Hematopoietic multipotent progenitor cell treated with erythropoietin and hydrocortisone succinate and interleukin-3 and kit ligand, for 6 days (in vitro differentiated cells): ENCODE results near the gene RPS3.

Experiments used
- DNase-seq: peaks from one replicate; pipeline ENCODE4 v3.0.0-alpha.2; 2015

The RPS3 gene

DNA sequence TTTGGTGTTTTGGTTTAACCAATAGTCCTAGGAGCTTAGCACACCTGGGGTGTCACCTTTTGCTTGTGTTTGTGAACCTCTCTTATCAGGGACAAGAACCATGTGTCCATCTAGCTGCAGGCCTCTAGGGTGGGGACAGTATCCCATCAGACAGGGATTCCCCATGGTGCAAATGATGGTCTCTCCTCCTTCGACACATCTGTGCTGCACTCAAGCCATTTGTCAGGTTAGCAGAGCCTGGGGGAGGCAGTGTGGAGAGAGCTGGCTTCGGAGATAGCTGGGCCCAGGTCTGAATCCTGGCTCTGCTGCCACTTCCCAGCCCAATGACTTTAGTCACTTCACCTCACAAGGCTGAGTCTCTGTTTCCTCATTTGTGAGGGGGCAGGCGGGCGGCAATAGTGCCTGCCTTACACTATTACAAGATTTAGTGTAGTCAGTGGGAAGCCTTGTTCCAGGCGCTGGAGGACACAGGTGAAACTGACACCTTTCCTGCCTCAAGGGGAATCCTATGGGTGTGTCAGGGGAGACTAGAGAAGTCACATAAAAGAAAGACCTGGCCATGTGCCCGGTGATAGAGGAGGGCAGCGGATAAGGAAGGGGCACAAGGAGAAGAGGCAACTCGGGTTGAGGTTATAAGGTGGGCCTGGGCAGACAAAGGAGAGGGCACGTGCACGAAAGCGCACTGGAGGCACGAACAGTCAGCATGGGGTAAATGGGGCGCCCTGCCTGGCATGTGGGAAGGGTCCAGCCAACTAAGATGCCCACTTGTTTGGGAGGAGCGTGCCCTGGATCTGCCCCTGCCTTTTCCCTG lies 21.1 kb downstream of the RPS3 start:
- peak; percentile 34 for DNase-seq

DNA sequence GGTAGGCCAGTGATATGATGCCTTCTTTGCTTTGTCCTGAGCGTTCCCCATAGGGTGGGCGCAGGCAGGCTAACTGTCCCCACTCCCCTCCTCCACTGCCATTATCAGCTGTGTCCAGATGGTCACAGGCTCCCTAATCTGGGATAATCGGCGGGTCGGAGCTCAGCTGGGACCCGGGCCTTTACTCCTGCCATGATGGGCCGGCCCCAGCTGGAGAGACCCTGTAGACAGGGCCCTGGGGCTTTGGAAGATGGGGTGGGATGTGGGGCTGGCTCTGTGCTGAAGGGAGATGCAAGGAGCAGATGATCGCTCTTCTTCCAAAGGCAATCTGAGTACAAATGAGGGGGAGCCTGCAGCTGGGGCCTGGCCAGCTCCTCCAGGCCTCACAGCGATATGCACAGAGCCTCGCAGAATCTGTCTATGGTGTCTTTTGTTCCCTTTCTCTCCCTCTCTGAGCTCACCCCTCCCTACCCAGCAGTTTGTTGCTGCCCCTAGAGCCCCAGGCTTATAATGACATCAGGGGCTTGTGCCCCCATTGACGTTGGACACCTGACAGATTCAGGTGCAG lies 21.8 kb downstream of the RPS3 start:
- no peak for DNase-seq

DNA sequence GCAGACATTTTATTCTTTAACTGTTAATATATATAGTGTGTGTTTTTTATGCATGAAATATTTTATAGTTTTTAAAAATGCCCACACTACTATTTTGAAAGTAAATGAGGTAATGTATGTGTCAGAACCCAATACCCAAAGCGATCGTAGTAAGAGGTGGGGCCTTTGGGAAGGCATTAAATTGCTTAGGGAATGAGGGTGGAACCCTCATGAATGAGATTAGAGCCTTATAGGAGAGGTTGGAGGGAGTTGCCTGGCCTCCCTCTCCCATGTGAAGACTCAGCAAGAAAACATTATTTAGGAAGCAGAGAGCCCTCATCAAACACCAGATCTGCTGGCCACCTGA lies 22.6 kb downstream of the RPS3 start:
- no peak for DNase-seq

DNA sequence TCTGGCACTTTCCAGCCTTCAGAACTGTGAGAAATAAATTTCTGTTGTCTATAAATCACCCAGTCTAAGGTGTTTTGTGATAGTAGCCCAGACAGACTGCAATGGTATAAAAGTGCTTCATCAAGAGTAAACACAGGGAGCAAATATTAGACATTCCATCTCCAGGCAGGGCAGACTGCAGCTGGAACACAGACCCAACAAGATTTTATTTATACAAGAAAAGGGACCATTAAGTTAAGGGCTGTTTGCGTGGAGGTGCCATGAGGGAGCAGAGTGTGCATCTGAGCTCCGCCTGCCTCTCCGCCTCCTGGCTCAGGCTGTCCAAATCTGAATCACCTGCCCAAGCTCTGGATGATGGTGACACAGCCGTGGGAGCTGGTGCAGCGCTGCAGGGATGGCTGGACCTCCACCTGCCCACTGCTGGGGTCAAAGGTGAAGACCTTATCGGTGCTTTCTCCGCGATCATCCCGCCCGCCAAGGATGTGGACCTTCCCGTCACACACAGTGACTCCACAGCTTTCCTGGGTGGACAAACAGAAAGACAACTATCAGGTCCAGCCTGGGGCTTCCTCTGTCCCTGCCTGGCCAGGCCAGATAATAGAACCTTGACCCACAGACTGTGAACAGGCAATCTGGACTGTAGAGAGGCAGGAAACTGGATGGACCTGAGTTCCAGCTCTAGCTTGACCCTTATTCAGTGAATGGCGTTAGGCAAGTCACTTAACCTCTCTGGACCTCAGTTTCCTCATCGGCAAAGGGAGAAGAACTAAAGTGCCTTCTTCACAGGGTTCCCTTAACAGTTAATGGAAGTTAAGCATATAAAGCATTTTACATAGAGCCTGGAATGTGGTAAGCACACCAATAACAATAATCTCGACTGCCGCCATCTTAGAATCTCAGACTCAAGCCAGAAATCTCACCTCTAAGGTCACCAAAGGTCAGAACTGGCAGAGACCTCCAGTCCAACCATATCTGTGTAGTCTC lies 23.2 kb downstream of the RPS3 start:
- no peak for DNase-seq

DNA sequence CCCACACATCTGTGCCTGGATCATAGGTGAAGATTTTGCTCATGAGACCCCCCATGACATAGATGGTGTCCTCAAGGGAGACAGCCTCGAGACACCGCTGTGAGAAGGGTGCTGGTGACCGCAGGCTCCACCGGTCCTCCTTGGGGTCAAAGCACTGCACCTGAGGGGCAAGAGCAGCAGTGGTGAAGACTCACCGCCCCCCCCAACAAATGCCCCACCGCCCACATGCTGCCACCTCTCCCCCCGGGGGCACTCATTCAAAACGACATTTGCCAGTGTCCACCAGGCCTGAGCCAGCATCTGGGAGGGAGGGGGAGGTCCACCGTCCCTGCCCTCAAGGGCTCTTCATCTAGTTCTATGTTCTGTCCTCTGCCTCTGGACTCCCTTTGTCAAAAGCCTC lies 24.4 kb downstream of the RPS3 start:
- no peak for DNase-seq

DNA sequence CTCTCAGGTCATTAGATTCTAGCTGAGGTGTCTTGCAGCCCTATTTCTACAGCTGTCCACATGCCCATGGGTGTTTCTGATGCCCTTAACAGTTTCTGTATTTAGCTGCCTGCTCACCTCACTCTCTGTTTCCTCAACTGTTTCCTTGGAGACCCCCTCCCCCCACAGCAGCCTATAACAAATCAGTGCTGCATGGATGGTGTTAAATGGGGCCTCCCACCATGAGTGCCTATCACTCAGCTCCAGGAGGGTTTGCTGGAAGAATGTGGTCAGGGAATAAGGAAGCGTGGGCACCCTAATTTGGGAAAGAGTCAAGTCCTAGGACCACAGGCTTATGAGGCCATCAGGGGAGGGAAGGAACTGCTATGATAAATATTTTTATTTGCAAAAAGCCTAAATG lies 25.1 kb downstream of the RPS3 start:
- DNase-seq: no peak

DNA sequence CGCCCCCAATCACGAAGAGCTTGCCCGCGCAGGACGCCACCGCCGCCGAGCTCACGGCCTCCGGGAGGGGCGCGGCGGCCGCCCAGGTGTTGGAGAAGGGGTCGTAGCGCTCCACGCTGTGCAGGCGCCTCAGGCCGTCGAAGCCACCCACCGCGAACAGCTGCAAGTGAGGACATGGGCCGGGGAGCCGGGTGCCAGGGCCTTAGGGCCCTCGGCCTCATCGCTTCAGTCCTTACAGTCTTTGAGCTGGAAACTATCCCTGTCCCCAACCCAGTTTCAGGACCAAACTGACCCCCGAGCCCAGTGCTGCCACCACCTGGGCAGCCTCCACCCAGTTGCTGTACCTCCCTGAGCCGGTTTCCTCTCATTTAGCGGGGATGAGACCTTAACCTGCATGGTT lies 26.1 kb downstream of the RPS3 start:
- no peak for DNase-seq

DNA sequence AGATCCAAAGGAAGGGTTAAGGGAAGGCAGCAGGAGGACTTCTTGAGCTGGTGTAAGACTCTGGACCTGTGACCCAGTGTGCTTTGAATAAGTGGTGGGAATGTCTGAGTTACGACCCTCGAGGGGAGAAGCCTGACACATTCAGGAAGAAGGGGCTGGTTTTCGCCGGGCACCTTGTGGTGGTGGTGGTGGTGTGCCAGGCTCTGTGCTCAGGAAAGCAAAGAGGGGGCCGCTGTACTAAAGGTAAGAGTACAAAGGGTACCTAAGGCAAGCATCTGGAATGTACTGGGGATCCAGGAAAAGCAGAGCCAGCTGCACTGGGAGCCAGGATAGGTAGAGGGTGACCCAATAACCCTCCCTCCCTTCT lies 27.4 kb downstream of the RPS3 start:
- no peak for DNase-seq

DNA sequence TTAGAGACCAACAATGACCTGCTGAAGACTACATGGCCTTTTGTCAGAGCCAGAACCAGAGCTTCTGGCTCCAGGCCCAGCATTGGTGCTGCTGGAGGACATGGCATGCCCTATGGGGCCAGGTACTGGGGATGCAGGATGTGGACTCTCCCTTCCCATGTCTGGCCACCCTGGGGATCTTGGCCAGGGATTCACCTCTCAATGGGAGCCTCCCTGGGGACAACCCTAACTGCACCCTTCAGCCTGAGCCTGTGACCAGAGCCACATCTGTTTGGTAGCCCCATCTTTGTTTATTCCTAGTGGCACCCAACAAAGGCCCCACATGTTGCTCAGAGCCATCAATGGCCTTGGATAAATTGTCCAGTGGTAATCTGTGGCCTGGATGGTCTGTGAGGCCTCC lies 27.9 kb downstream of the RPS3 start:
- DNase-seq: no peak

DNA sequence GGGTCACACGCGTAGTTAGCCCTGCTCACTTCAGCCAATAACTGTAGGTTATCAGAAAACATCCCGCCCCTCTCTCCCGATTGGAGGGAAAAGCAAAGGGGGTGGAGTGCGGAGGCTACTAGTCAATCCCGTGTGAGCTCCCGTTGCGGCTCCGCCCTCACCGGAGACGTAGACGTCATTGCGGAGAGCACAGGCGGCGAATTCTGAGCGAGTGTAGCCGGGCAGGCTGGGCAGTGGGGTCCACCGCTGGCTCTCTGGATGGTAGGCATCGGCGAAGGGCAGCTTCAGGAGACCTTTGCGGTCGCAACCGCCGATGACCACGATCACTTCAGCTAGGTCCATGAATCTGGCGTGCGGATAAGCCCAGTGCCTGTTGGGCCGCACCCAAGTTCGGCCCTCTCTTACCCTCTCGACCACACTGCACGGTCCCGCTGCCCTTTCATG lies 29.0 kb downstream of the RPS3 start:
- DNase-seq: peak; percentile 97

DNA sequence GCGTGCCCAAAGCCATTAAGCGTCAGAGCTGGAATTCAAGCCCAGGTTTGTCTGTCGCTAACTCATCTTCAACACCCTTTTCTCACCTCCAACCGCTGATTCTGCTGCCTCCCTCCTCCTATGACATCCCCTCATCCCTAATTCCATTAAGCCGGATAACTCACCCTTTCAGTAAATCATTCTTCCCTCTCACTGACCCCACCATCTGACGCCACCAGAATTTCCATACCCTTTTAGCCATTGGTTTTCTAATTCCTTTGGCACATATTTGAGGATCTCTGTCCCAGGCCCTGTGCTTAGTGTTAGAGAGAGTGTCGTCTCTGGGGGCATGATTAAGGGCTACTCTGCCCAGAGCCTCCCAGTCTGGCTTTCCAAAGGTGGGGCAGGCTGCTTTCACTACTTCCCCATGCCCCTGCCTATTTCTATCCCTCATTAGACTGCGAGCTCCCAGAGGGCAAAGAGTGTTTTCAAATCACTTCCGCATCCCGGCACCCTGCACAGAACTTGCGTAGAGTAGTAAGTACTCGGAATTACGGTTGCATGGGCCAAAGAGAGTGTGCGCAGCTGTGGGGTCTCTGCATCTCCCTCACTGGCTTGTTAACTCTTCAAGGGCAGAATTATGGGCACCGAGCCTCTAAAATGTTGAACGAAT lies 29.8 kb downstream of the RPS3 start:
- DNase-seq: no peak

DNA sequence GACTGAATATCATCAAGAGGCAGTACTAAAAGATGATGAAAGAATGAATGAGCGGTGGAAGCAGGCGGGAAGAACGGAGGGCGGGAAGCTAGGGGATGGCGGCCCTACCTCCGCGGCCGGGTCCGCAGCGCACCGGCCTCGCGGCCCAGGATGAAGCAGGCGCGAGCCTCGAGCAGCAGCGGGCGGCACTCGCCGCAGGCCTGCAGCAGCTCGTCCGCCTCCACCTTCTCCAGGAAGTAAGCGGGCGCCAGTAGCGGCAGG lies 30.3 kb downstream of the RPS3 start:
- DNase-seq: no peak

DNA sequence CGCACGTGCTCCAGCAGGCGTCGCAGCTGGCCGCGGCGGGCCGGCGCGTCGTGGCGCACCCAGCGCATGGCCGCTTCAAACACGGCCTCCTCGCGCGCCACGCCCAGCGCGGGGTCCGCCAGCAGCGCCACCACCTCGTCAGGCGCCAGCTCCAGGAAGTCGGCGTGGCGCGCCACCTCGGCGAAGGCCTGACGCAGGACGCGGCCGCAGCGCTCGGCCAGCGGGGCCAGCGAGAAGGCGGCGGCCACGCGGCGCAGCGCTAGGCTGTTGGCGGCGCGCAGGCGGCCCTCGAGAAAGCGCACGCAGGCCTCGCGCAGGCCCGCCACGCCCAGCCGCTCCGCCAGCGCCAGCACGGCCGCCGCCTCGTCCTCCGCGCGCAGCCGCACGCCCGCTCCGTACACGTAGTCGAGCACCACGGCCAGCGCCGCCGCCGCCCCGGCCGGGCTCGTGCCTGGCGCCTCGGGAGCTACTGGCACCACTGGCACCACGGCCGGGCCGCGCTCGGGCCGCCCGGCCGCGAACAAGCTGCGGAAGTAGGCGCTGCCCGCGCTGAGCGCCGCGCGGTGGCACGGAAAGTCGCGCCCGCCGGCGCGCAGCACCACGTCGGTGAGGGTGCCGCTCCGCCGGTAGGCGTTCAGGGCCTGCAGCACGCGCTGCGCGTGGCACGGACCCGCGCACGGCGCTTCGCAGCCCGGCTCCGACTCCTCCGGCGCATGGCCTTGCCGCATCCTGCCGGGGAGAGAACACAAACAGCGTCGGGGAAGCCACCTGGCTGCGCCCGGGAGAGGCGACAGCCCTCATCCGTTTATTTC lies 30.8 kb downstream of the RPS3 start:
- peak; percentile 85 for DNase-seq

DNA sequence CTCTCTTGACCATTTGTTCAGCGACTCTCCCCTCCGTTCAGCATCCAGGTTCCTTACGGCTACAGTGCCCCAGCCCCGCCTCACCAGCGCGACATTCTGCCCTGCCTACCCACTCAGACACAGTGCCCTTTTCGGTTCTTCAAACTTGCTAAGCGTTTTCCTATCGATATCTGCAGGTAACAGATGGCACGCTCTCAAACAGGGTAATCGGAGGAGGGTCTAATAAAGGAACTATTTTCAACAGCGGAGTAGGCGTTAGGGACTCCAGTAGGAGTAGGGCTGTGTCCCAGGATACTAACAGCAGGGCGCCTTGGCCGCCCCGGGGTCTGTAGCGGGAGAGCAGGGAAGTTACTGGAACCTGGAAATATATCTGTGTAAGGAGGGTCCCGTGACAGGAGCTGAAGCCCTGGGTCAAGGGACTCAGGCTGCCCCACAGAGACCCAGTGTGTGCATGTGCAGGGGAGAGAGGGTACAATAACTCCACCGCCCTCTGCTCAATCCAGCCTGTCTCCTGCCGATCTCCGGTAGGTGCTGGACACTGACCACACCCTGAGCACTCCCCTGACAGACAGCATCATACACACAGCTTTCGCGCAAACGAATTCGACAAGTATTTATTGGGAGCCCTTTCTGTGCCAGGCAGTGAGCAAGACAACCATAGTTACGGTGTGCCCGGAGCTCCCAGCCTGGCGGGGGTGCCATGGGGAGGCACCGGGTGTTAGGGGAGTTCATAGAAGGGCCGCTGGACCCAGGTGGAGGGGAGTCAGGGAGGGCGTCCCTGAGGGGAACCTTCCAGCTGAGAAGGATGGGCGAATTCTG lies 31.6 kb downstream of the RPS3 start:
- no peak for DNase-seq

DNA sequence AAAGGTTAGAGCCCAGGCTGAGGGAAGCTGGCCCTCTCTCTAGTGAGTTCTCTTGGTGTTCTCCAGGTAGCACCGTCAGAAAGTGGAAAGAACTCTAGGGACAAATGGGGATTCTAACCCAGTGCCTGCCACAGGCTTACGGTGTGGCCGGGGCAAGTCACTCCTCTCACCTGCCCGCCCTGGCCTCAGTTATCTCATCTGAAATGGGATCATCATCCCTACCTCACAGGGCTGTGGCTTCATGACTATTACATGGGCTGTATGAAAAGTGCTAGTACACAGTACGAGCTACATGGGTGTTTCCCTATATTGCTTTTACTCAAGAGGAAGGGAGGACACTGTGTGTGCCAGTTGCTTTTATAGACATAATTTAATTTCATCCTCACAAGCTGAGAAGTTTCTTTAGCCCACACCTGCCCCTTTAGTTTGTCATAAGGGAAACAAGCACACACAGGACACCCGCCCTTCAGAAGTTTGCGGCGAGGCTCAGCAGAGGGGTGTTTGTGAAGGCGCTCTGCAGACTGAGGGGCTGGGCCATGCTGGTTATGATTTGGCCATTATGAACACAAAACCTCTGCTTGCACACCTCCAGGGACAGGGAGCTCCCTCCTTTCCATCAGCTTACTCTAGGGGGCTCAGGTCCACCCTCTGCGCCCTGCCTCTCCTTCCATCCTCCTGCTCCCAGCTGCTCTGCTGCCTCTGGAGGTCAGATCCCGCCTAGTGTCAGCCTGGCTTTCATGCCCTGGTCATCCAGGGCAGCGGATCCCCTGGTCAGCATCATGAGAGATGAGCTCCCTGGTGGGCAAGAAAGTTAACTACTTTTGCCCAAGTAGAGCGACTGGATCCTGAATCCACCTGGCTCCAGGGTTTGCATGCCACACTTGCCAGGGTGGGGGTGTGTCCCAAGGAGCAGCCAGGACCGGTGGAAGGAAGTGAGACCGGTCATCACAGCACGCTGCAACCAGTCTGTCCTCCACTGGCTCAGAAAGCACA lies 32.5 kb downstream of the RPS3 start:
- DNase-seq: no peak

DNA sequence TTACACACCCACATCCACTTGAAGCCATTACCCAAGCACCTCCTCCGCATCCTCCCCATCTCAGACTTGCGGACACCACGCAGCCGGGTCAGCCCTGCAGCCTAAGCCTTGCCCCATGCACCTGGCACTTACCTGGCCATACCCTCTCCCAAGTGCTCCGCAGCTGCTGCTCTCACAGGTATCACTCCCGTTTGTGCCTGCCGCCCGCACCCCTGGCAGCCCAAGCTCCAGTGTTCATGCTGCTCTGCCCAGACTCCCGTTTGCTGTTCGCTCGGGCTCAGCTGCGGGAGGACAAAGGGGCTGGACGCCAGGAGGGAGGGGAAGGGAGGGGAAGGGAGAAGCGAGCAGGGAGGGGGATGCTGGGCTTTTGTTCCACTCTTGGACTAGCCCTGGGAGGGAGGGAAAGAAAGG lies 33.6 kb downstream of the RPS3 start, which contains the start of gene KLHL35:
Gene KLHL35 (minus strand): TSS at position 293 of the 411 bp plus-strand sequence. CDS start 2,574 bp downstream, outside the sequence.
- DNase-seq: no peak

DNA sequence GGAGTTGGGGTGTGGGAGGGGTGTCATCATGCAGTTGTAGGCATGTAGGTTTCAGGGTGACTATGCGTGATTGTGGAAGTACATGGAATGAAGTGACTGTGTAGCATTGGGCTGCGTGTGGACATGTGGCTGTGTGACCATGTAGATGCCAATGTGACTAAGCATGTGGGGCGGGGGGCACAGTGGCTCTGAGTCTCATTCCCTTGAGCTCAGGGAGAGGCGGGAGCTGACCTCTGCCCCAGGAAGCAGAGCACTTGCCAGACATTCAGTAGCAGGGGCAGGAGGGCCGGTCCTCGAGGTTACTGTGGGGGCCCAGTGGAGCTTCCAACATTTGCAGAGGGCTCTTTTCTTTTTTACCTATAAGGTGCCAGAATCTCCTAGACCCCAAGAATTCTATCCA lies 34.1 kb downstream of the RPS3 start:
- DNase-seq: no peak

DNA sequence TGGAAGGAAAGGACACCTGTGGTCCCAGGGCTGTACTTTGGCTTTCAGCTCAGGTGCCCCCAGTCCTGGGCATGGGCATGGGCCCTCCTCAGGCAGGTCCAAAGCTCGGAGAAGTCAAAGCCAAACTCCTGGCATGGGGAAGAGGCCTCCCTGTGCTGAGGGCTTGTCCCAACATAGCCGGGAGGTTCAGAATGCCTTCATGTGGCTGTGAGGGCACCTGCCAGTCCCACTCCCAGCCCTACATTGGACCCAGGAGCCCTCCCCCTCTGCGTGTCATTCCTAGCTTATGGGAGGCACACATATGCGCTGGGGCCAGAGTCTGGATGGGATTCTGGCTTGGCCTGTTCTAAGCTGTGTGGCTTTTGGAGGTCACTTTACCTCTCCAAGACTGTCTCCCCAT lies 34.7 kb downstream of the RPS3 start:
- no peak for DNase-seq

DNA sequence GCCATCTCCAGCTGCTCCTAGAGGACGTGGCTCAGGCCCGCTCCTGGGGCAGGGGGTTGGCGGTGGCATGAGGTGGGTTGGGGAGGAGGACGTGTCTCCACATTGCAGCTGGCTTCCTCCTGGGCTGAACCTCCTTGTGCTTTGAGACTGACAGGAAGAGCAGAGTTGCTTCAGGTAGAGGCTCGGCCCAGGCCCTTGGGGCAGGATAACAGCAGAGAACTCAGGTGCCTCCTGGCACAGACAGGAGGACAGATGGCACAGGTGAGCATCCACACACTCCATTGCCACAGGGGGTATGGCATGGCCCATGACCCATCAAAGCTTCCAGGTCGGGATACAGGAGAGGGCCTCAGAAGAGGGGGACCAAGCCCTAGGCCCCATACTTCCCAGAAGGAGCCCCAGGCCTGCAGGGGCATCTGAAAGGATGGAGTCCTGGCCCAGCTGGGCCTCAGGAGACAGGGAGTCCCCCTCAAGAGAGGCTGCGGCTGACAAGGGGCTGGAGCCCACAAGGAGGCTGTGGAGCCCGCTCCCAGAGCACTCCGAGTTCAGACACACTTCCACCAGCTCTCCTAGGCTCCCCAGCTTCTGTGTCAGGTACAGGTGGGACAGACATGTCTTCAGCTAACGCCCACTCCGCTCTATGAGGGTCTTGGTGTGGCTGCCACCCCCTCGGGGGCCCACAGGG lies 35.7 kb downstream of the RPS3 start:
- DNase-seq: no peak

DNA sequence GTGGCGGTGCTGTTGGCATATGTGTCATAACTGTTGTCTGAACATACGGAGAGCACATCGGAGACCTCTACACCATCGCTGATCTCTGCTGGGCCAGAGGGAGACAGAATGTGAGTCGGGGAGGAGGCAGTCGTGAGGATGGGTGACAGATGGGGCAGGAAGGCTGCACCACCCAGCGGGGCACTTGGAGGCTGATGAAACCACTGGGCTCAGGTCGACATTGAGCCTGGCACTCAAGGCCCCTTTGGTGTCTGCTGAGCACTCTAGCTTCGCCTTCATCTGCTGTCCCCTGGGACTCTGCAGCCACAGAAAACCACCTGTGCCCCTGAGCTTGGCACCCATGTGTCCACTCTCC lies 36.2 kb downstream of the RPS3 start:
- no peak for DNase-seq
